Measurements from ENCODE around the gene AR.

DNA sequence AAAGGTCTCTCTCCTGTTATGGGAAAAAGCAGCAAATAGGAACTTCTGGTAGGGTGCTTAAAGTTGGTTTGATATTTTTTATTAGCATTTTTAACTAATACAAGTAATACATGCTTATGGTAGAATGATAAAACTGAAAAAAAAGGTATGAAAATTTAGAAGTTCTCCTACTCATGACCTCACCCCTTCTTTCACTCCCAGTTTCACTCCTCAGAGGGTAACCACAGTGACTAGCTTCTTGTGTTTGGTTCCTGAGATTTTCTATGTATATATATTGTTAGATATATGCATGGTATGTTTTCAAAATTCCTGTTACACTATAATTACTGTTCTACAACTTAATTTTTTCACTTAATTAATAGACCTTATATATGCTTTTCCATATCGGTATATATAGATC is 66.5 kb downstream of the AR start:
- TF ChIP-seq, protein P1, sequence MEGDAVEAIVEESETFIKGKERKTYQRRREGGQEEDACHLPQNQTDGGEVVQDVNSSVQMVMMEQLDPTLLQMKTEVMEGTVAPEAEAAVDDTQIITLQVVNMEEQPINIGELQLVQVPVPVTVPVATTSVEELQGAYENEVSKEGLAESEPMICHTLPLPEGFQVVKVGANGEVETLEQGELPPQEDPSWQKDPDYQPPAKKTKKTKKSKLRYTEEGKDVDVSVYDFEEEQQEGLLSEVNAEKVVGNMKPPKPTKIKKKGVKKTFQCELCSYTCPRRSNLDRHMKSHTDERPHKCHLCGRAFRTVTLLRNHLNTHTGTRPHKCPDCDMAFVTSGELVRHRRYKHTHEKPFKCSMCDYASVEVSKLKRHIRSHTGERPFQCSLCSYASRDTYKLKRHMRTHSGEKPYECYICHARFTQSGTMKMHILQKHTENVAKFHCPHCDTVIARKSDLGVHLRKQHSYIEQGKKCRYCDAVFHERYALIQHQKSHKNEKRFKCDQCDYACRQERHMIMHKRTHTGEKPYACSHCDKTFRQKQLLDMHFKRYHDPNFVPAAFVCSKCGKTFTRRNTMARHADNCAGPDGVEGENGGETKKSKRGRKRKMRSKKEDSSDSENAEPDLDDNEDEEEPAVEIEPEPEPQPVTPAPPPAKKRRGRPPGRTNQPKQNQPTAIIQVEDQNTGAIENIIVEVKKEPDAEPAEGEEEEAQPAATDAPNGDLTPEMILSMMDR (optimal IDR thresholded peaks at IDR 0.05 in 1 of 3, IDR thresholded peaks at IDR 0.05 in 1 of 3, conservative IDR thresholded peaks at IDR 0.05 in 1 of 3; ENCODE audit: extremely low read depth in 1 of 3, insufficient read depth in 2 of 3, low read length in 3 of 3), result no peak
- TF ChIP-seq EZH2 (IDR thresholded peaks at IDR 0.05; ENCODE audit: low read length), result no peak
